H9 (cell line): Measurements from ENCODE around the gene ZYG11A. TPM values are rescaled to one million over a fixed set of nuclear protein-coding genes. Genes with fewer than 3 reads are reported as not detected.

Source experiments
- DNase-seq: peaks from one replicate; pipeline ENCODE4 v3.0.0-alpha.2; 2017
- H2AFZ ChIP-seq: one replicate; pipeline ENCODE4 v1.6.1; 2013; ENCODE audit warnings: mild to moderate bottlenecking, low read length, control low read depth, moderate library complexity
- H2AK5ac ChIP-seq: 2 replicates; pipeline ENCODE4 v1.6.1; 2013; ENCODE audit warnings: low read length, control low read depth, mixed read lengths; ENCODE audit not compliant: insufficient read length
- H2BK120ac ChIP-seq: one replicate; pipeline ENCODE4 v1.6.1; 2013; ENCODE audit warnings: low read depth, mild to moderate bottlenecking, low read length, control low read depth, inconsistent platforms; ENCODE audit not compliant: poor library complexity, severe bottlenecking
- H2BK12ac ChIP-seq: 2 replicates; pipeline ENCODE4 v1.6.1; 2013; ENCODE audit warnings: low read length, control low read depth, mixed read lengths, low read depth; ENCODE audit not compliant: insufficient read length
- H2BK15ac ChIP-seq: 2 replicates; pipeline ENCODE4 v1.6.1; 2013; ENCODE audit warnings: low read depth, low read length, control low read depth
- H2BK20ac ChIP-seq: one replicate; pipeline ENCODE4 v1.6.1; 2013; ENCODE audit warnings: low read depth, mild to moderate bottlenecking, low read length, control low read depth, inconsistent platforms; ENCODE audit not compliant: poor library complexity, severe bottlenecking
- H2BK5ac ChIP-seq: 2 replicates; pipeline ENCODE4 v1.6.1; 2013; ENCODE audit warnings: low read length, control low read depth, mixed read lengths; ENCODE audit not compliant: insufficient read length
- H3K14ac ChIP-seq: 2 replicates; pipeline ENCODE4 v1.6.1; 2013; ENCODE audit warnings: low read length, control low read depth; ENCODE audit not compliant: insufficient read depth
- H3K18ac ChIP-seq: 2 replicates; pipeline ENCODE4 v1.6.1; 2013; ENCODE audit warnings: low read depth, mild to moderate bottlenecking, mixed read lengths, low read length, control low read depth; ENCODE audit not compliant: insufficient read length
- H3K23ac ChIP-seq: 2 replicates; pipeline ENCODE4 v1.6.1; 2013; ENCODE audit warnings: low read length, control low read depth, mixed read lengths, low read depth; ENCODE audit not compliant: insufficient read length
- H3K23me2 ChIP-seq: 2 replicates; pipeline ENCODE4 v1.6.1; 2013; ENCODE audit warnings: low read depth, mild to moderate bottlenecking, mixed read lengths, low read length, control low read depth; ENCODE audit not compliant: insufficient read length, poor library complexity, severe bottlenecking
- H3K27ac ChIP-seq: 2 replicates; pipeline ENCODE4 v1.5.1; 2013; ENCODE audit warnings: low read length, control low read depth, mixed read lengths, low read depth; ENCODE audit not compliant: insufficient read length
- H3K27me3 ChIP-seq: 2 replicates; pipeline ENCODE4 v1.6.1; 2013; ENCODE audit warnings: low read length, control low read depth, inconsistent platforms; ENCODE audit not compliant: insufficient read depth
- H3K4ac ChIP-seq: 2 replicates; pipeline ENCODE4 v1.6.1; 2013; ENCODE audit warnings: low read depth, mild to moderate bottlenecking, control low read depth, inconsistent platforms, low read length, moderate library complexity
- H3K4me1 ChIP-seq: 2 replicates; pipeline ENCODE4 v1.6.1; 2013; ENCODE audit warnings: low read length, control low read depth, inconsistent platforms; ENCODE audit not compliant: insufficient read depth
- H3K4me2 ChIP-seq: 2 replicates; pipeline ENCODE4 v1.6.1; 2013; ENCODE audit warnings: low read length, control low read depth, mixed read lengths; ENCODE audit not compliant: insufficient read length, insufficient read depth
- H3K56ac ChIP-seq: 2 replicates; pipeline ENCODE4 v1.6.1; 2013; ENCODE audit warnings: low read depth, mild to moderate bottlenecking, mixed read lengths, low read length, control low read depth; ENCODE audit not compliant: insufficient read length
- H3K79me1 ChIP-seq: 2 replicates; pipeline ENCODE4 v1.6.1; 2013; ENCODE audit warnings: low read depth, mild to moderate bottlenecking, moderate library complexity, low read length, control low read depth, inconsistent platforms; ENCODE audit not compliant: insufficient read depth, poor library complexity, severe bottlenecking
- H3K79me2 ChIP-seq: 2 replicates; pipeline ENCODE4 v1.6.1; 2013; ENCODE audit warnings: low read length, control low read depth, inconsistent platforms; ENCODE audit not compliant: insufficient read depth
- H3K9ac ChIP-seq: 2 replicates; pipeline ENCODE4 v1.6.1; 2013; ENCODE audit warnings: low read length, control low read depth, mixed read lengths; ENCODE audit not compliant: insufficient read length; ENCODE audit errors: extremely low read depth
- H3K9me3 ChIP-seq: one replicate; pipeline ENCODE4 v1.6.1; 2013; ENCODE audit warnings: low read depth, low read length, inconsistent platforms; ENCODE audit not compliant: control insufficient read depth
- H3T11ph ChIP-seq: one replicate; pipeline ENCODE4 v1.6.1; 2013; ENCODE audit warnings: mild to moderate bottlenecking, low read length, control low read depth, inconsistent platforms
- H4K20me1 ChIP-seq: one replicate; pipeline ENCODE4 v1.6.1; 2013; ENCODE audit not compliant: control insufficient read depth, insufficient read length, insufficient read depth
- H4K5ac ChIP-seq: 2 replicates; pipeline ENCODE4 v1.6.1; 2013; ENCODE audit warnings: low read depth, mild to moderate bottlenecking, mixed read lengths, low read length, control low read depth; ENCODE audit not compliant: insufficient read length
- H4K8ac ChIP-seq: replicated peaks from 2 replicates; pipeline ENCODE4 v1.6.1; 2013; ENCODE audit warnings: low read length, control low read depth, mixed read lengths, low read depth; ENCODE audit not compliant: insufficient read length
- H4K91ac ChIP-seq: 2 replicates; pipeline ENCODE4 v1.6.1; 2013; ENCODE audit warnings: low read depth, mild to moderate bottlenecking, moderate library complexity, mixed read lengths, low read length, control low read depth; ENCODE audit not compliant: insufficient read length
- H3K27ac Mint-ChIP-seq, 3 experiments: 2 replicates in 2 of 3; 3 replicates in 1 of 3; pipeline ENCODE4 v1.8.0; 2020 to 2021; ENCODE audit warnings: mixed read lengths in 3 of 3, mild to moderate bottlenecking in 1 of 3, moderate library complexity in 1 of 3
- H3K27me3 Mint-ChIP-seq: 2 replicates; pipeline ENCODE4 v1.8.0; 2021; ENCODE audit warnings: low read depth, mild to moderate bottlenecking, moderate library complexity, mixed read lengths
- H3K36me3 Mint-ChIP-seq, 3 experiments: 2 replicates in 2 of 3; 3 replicates in 1 of 3; pipeline ENCODE4 v1.8.0; 2020 to 2021; ENCODE audit warnings: low read depth in 3 of 3, mixed read lengths in 3 of 3; ENCODE audit not compliant: insufficient read depth in 1 of 3
- H3K4me1 Mint-ChIP-seq, 2 experiments: 2 replicates each; pipeline ENCODE4 v1.8.0; 2020; ENCODE audit warnings: mixed read lengths in 2 of 2
- H3K4me3 Mint-ChIP-seq, 2 experiments: 2 replicates in 1 of 2; 3 replicates in 1 of 2; pipeline ENCODE4 v1.8.0; 2020 to 2021; ENCODE audit warnings: mild to moderate bottlenecking in 2 of 2, mixed read lengths in 2 of 2, moderate library complexity in 1 of 2
- H3K9me3 Mint-ChIP-seq, 2 experiments: 2 replicates in 1 of 2; 3 replicates in 1 of 2; pipeline ENCODE4 v1.8.0; 2020; ENCODE audit warnings: mild to moderate bottlenecking in 2 of 2, mixed read lengths in 2 of 2, moderate library complexity in 1 of 2
- CTCF ChIP-seq: fragments of 200-600 bp; sonication (generic); conservative IDR thresholded peaks from 3 replicates; pipeline ENCODE4 v1.8.0; 2021; ENCODE audit warnings: antibody characterized with exemption, mild to moderate bottlenecking
- WGBS: extraction: QIAGEN DNeasy Blood & Tissue Kit; methylation state at CpG from one replicate; pipeline ENCODE4 v1.1.7; 2013; ENCODE audit warnings: missing lambda C conversion rate, low lambda C conversion rate, mixed read lengths; ENCODE audit not compliant: insufficient read length; ENCODE audit errors: extremely low coverage; 5-methylcytosine and 5-hydroxymethylcytosine counted together
- total RNA-seq: library from RNA; stranded (reverse); gene quantifications from 2 replicates; pipeline ENCODE4 v1.2.1, GENCODE V29; 2021

The ZYG11A gene
- total RNA-seq, 1 experiment from 2014 or later, result 2.1 TPM

- Mint-ChIP-seq H3K9me3 (no peaks in the 10 kb centered on the region), H3K36me3 (no peaks in the 10 kb centered on the region), H3K27ac (no peak overlapping the region), H3K4me3 (no peak overlapping the region), H3K4me1 (peaks cover 0 to 3% of the 10 kb centered on the region in 2 experiments; a peak in 1 of 4 replicates), H3K27me3 (no peaks in the 10 kb centered on the region; the same call in none of the 2 replicates)
- Histone ChIP-seq H3K14ac (no peak overlapping the region), H3K4me1 (no peaks in the 10 kb centered on the region), H3K18ac (no peak overlapping the region), H2BK20ac (no peak overlapping the region), H3K23me2 (no peaks in the 10 kb centered on the region), H2AK5ac (no peak overlapping the region), H3K79me2 (no peaks in the 10 kb centered on the region), H3K27me3 (no peaks in the 10 kb centered on the region), H2BK5ac (no peak overlapping the region), H3K9me3 (no peaks in the 10 kb centered on the region), H3K4ac (no peak overlapping the region), H2AFZ (no peak overlapping the region), H3K23ac (no peak overlapping the region), H3K79me1 (no peaks in the 10 kb centered on the region), H4K20me1 (no peaks in the 10 kb centered on the region), H3K56ac (no peak overlapping the region), H2BK120ac (no peak overlapping the region), H4K5ac (no peak overlapping the region), H3K9ac (no peak overlapping the region), H3K27ac (no peak overlapping the region), H4K8ac (no peak overlapping the region), H3T11ph (no peak overlapping the region), H3K4me2 (no peak overlapping the region), H2BK15ac (no peak overlapping the region), H2BK12ac (no peak overlapping the region), H4K91ac (no peak overlapping the region)
- WGBS, result no CpG with 5 or more reads among the region's 3 CpGs
- DNase-seq, result no peak
- TF ChIP-seq CTCF, result no peak
Measured at GRCh38 chr1:52943876-52944416, 101.4 kb downstream of the ZYG11A start.
